Naive B cell (primary cell): ENCODE measurements around the gene TCF12. TPM values are rescaled to one million over a fixed set of nuclear protein-coding genes. Genes with fewer than 3 reads are reported as not detected.

Experiments
- ATAC-seq, 2 donors: fragments of 150-1000 bp; cut with Tn5 transposase; 2 replicates each; pipeline ENCODE4 v1.10.0; 2021; ENCODE audit warnings: low read depth in 2 of 2, mild to moderate bottlenecking in 2 of 2, moderate library complexity in 2 of 2
- DNase-seq: peaks from one replicate; pipeline ENCODE4 v3.0.0; 2022
- H3K27ac Mint-ChIP-seq, 6 donors: one replicate each; pipeline ENCODE4 v1.8.0; 2020 to 2022; ENCODE audit warnings: mild to moderate bottlenecking in 6 of 6, mixed read lengths in 6 of 6, moderate library complexity in 5 of 6, inconsistent platforms in 2 of 6
- H3K27me3 Mint-ChIP-seq, 3 donors: one replicate each; pipeline ENCODE4 v1.8.0; 2021 to 2022; ENCODE audit warnings: mixed read lengths in 3 of 3, mild to moderate bottlenecking in 1 of 3
- H3K36me3 Mint-ChIP-seq, 2 donors: one replicate each; pipeline ENCODE4 v1.8.0; 2020 to 2022; ENCODE audit warnings: mixed read lengths in 2 of 2, inconsistent platforms in 1 of 2, mild to moderate bottlenecking in 1 of 2
- H3K4me1 Mint-ChIP-seq, 3 donors: one replicate each; pipeline ENCODE4 v1.8.0; 2020 to 2022; ENCODE audit warnings: mixed read lengths in 3 of 3, inconsistent platforms in 1 of 3, mild to moderate bottlenecking in 1 of 3, moderate library complexity in 1 of 3
- H3K4me3 Mint-ChIP-seq, 8 donors: one replicate each; pipeline ENCODE4 v1.8.0; 2020 to 2022; ENCODE audit warnings: mild to moderate bottlenecking in 8 of 8, mixed read lengths in 8 of 8, moderate library complexity in 8 of 8, inconsistent platforms in 2 of 8
- H3K9me3 Mint-ChIP-seq, 7 donors: one replicate each; pipeline ENCODE4 v1.8.0; 2020 to 2022; ENCODE audit warnings: mixed read lengths in 7 of 7, mild to moderate bottlenecking in 5 of 7, inconsistent platforms in 2 of 7, moderate library complexity in 1 of 7
- polyA plus RNA-seq, 6 donors: library from polyadenylated mRNA; unstranded; fragments of 300-500 nt; fragmentation: Illumina TruSeq; gene quantifications; one replicate each; pipeline ENCODE4 v1.2.3, GENCODE V29; 2021; ENCODE audit warnings: low read depth in 6 of 6

TCF12 gene
- polyA plus RNA-seq, 6 donors from 2014 or later = 42.0 to 70.9 (median 56.1) TPM

- ATAC-seq = no peak
- Mint-ChIP-seq H3K27ac (peak overlapping the region in 5 of 6 donors; percentile 11 to 71 (median 56)), H3K4me1 (peaks cover 8 to 29% (median 29%) of the 10 kb centered on the region in 3 donors), H3K27me3 (no peaks in the 10 kb centered on the region), H3K36me3 (peaks cover 0 to 8% of the 10 kb centered on the region in 2 donors), H3K9me3 (no peaks in the 10 kb centered on the region), H3K4me3 (peak overlapping the region in 1 of 8 donors; percentile 67)
- no peak for DNase-seq
These were observed 337.4 kb downstream of the TCF12 start for GRCh38 chr15:57255751-57256341.

- Mint-ChIP-seq H3K36me3 (peaks cover 0 to 8% of the 10 kb centered on the region in 2 donors), H3K4me3 (no peak overlapping the region), H3K9me3 (no peaks in the 10 kb centered on the region), H3K27me3 (no peaks in the 10 kb centered on the region), H3K4me1 (peaks cover 8 to 32% (median 28%) of the 10 kb centered on the region in 3 donors), H3K27ac (peak overlapping the region in 4 of 6 donors; percentile 18 to 71 (median 42))
- no peak for ATAC-seq
- DNase-seq = no peak
These were observed 338.5 kb downstream of the TCF12 start for GRCh38 chr15:57256939-57257338.

DNA sequence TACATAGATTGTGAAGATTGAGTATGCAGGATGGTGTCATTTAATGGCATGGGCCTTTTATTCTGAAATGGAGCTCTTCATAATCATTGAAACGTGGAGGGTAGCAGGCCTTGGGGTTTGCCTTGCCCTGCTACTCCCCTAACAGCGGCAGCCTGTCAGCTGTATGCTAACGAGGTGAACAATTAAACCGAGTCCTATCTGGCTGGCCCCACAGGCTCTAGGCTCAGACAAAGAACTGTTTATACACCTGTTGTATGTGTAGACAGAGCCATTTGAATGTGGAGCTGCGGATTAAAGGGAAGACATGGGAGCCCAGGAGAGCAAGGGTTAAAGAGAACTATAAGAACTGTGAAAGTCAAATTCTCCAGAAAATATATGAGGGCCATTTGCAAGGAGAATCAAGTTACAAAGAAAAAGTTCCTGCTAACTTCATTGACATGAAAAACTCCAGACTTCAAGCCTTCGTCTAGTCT is 341.2 kb downstream of the TCF12 start:
- ATAC-seq = peak; percentile 100
- Mint-ChIP-seq H3K4me3 (peak overlapping the region in 7 of 8 donors; percentile 71 to 88 (median 78)), H3K27me3 (no peaks in the 10 kb centered on the region), H3K4me1 (peaks cover 8 to 39% (median 25%) of the 10 kb centered on the region in 3 donors), H3K9me3 (no peaks in the 10 kb centered on the region), H3K36me3 (peaks cover 10 to 21% of the 10 kb centered on the region in 2 donors), H3K27ac (peak overlapping the region; percentile 52 to 96 (median 86))
- DNase-seq = peak; percentile 50

DNA sequence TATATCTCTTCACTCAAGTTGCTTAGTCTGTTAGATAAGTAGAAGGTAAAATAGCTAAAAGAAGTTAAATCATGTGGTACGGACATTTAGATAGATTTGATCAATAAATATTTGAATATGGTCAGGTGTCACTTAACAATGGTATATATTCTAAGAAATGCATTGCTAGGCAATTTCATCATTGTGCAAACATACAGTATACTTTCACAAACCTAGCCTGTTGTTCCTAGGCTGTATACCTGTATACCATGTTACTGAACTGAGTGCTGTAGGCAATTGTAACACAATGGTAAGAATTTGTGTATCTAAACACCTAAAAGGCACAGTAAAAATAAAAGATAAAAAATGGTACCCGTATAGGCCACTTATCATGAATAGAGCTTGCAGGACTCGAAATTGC is 345.1 kb downstream of the TCF12 start:
- H3K4me1 Mint-ChIP-seq = peaks cover 8 to 25% (median 15%) of the 10 kb centered on the region in 3 donors
- no peak overlapping the region for H3K4me3 Mint-ChIP-seq
- peaks cover 13 to 14% of the 10 kb centered on the region in 2 donors for H3K36me3 Mint-ChIP-seq
- no peak for DNase-seq
- no peaks in the 10 kb centered on the region for H3K27me3 Mint-ChIP-seq
- ATAC-seq = no peak
- no peaks in the 10 kb centered on the region for H3K9me3 Mint-ChIP-seq
- no peak overlapping the region for H3K27ac Mint-ChIP-seq

GRCh38 chr15:57272771-57273357 is 354.4 kb downstream of the TCF12 start:
- Mint-ChIP-seq H3K27ac (peak overlapping the region in 4 of 6 donors; percentile 0 to 81 (median 30)), H3K4me3 (no peak overlapping the region), H3K36me3 (peaks cover 34 to 43% of the 10 kb centered on the region in 2 donors), H3K27me3 (no peaks in the 10 kb centered on the region), H3K4me1 (peaks cover 25 to 52% (median 38%) of the 10 kb centered on the region in 3 donors), H3K9me3 (peaks cover 0 to 2% (median 0%) of the 10 kb centered on the region in 7 donors)
- ATAC-seq (no peak), DNase-seq (no peak)

DNA sequence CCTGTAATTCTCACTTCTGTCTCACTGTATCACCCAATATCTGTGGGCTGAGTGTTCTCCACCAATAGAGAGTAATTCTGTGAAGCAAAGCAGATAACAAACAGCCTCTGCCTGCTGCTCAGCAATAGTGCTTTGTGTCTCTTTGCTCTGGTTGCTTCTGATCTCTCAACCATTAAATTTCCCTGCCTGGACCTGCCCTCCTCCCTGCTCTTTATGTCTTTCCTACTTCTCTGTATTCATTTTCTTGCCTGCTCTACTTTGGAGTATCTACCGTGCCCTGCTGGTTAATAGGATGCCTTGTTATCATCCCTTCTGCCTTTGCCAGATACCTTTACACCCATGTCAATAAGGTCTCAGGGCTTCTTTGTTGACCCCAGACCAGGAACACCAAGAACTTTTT is 355.0 kb downstream of the TCF12 start:
- H3K4me1 Mint-ChIP-seq = peaks cover 25 to 57% (median 43%) of the 10 kb centered on the region in 3 donors

DNA sequence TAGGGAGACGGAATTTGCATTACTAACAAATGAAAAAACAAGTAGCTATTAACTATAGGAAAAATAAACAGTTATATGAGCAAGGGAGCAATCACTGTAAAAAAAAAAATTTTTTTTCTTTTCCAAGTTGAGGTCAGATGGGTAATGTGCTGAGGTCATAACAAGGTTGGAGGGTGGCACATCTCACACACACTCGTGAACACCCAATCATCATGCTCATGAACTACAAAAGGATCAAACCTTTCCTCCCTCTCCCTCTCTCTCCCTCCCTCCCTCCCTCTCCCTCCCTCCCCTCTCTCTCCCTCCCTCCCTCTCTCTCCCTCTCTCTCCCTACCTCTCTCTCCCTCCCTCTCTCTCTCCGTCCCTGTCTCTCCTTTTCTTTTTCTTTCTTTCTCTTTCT is 360.0 kb downstream of the TCF12 start:
- H3K36me3 Mint-ChIP-seq = peaks cover 21 to 23% of the 10 kb centered on the region in 2 donors
- H3K27ac Mint-ChIP-seq = peak overlapping the region; percentile 89 to 97 (median 94)
- H3K9me3 Mint-ChIP-seq = no peaks in the 10 kb centered on the region
- H3K27me3 Mint-ChIP-seq = no peaks in the 10 kb centered on the region
- DNase-seq = no peak
- ATAC-seq = no peak
- peaks cover 36 to 73% (median 69%) of the 10 kb centered on the region in 3 donors for H3K4me1 Mint-ChIP-seq
- peak overlapping the region in 3 of 8 donors; percentile 1 to 47 (median 37) for H3K4me3 Mint-ChIP-seq

More for the DNA sequence above, 355.0 kb downstream of the TCF12 start:
- no peak overlapping the region for H3K4me3 Mint-ChIP-seq
- H3K27ac Mint-ChIP-seq = peak overlapping the region in 3 of 6 donors; percentile 0 to 44 (median 2)
- no peaks in the 10 kb centered on the region for H3K27me3 Mint-ChIP-seq
- H3K9me3 Mint-ChIP-seq = peaks cover 0 to 2% (median 0%) of the 10 kb centered on the region in 7 donors
- DNase-seq (no peak), ATAC-seq (no peak)
- peaks cover 34 to 43% of the 10 kb centered on the region in 2 donors for H3K36me3 Mint-ChIP-seq

DNA sequence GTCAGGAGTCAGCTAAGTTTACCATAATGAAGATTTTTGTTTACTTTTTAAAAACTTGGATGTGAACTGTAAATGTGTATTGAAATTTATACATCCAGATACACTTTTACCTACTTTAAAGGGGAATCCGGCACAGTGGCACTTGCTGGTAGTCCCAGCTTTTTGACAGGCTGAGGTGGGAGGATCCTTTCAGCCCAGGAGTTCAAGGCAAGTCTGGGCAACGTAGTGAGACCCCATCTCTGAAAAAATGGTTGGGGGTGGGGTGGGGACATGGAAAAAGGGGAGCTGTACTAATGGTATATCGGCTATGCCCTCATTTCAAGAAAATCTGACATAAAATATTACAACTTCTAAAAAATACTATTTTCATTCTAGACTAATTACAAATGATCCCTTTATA is 362.0 kb downstream of the TCF12 start:
- DNase-seq = no peak
- Mint-ChIP-seq H3K27ac (peak overlapping the region; percentile 53 to 99 (median 92)), H3K4me1 (peaks cover 36 to 83% (median 74%) of the 10 kb centered on the region in 3 donors), H3K27me3 (no peaks in the 10 kb centered on the region), H3K9me3 (no peaks in the 10 kb centered on the region), H3K4me3 (peak overlapping the region in 6 of 8 donors; percentile 9 to 96 (median 51)), H3K36me3 (peaks cover 8 to 11% of the 10 kb centered on the region in 2 donors)
- ATAC-seq = no peak

DNA sequence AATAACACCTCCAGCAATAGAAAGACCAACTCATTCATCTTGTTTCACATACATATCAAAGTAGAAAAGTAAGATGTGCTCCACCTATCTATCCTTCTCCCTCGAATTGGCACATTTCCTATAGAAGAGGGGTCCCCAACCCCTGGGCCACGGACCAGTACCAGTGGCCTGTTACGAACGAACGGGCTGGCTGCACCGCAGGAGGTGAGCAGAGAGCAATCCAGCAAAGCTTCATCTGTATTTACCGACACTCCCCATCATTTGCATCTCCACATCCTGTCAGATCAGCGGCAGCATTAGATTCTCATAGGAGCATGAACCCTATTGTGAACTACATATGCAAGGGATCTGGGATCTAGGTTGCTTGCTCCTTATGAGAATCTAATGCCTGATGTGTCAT is 362.9 kb downstream of the TCF12 start:
- peak overlapping the region; percentile 83 to 98 (median 96) for H3K4me3 Mint-ChIP-seq
- peak overlapping the region; percentile 92 to 99 (median 97) for H3K27ac Mint-ChIP-seq

GRCh38 chr15:57282686-57283085 is 364.2 kb downstream of the TCF12 start:
- Mint-ChIP-seq H3K27ac (peak overlapping the region; percentile 92 to 99 (median 98)), H3K4me3 (peak overlapping the region; percentile 83 to 98 (median 96)), H3K9me3 (no peaks in the 10 kb centered on the region), H3K27me3 (no peaks in the 10 kb centered on the region), H3K36me3 (no peaks in the 10 kb centered on the region), H3K4me1 (peaks cover 57 to 94% (median 89%) of the 10 kb centered on the region in 3 donors)
- no peak for ATAC-seq
- DNase-seq = no peak

More for the DNA sequence above, 362.9 kb downstream of the TCF12 start:
- Mint-ChIP-seq H3K36me3 (peaks cover 0 to 2% of the 10 kb centered on the region in 2 donors), H3K4me1 (peaks cover 44 to 83% (median 75%) of the 10 kb centered on the region in 3 donors), H3K9me3 (no peaks in the 10 kb centered on the region), H3K27me3 (no peaks in the 10 kb centered on the region)
- ATAC-seq (peak; percentile 54 to 59), DNase-seq (peak; percentile 56)

DNA sequence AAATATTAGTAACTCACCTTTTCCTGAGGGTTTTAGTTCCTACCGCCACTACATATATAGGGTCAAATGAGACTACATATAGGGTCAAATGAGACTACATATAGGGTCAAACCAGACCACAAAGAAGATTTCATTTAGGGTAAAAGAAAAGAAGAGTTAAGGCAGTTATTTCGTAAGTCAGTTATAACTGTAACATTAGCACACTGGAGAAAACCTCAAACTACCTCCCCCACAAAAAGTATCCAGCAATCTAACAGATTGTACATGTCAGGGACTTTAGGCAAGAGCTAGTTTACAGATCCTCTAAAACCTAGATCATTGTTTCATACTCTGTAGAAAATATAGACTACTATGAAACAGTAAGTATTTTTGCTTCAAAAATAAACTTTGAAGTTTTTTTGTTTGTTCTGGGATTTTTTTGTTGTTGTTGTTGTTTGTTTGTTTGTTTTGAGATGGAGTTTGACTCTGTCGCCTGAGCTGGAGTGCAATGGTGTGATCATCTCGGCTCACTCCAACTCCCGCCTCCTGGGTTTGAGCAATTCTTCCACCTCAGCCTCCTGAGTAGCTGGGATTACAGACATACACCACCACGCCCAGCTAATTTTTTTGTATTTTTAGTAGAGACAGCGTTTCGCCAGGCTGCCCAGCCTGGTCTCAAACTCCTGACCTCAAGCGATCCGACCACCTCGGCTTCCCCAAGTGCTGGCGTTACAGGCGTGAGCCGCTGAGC is 365.5 kb downstream of the TCF12 start:
- DNase-seq (no peak), ATAC-seq (peak; percentile 9 to 15)
- Mint-ChIP-seq H3K4me1 (peaks cover 60 to 92% (median 84%) of the 10 kb centered on the region in 3 donors), H3K27me3 (no peaks in the 10 kb centered on the region), H3K4me3 (peak overlapping the region; percentile 83 to 98 (median 96)), H3K27ac (peak overlapping the region; percentile 92 to 99 (median 98)), H3K36me3 (no peaks in the 10 kb centered on the region), H3K9me3 (no peaks in the 10 kb centered on the region)

DNA sequence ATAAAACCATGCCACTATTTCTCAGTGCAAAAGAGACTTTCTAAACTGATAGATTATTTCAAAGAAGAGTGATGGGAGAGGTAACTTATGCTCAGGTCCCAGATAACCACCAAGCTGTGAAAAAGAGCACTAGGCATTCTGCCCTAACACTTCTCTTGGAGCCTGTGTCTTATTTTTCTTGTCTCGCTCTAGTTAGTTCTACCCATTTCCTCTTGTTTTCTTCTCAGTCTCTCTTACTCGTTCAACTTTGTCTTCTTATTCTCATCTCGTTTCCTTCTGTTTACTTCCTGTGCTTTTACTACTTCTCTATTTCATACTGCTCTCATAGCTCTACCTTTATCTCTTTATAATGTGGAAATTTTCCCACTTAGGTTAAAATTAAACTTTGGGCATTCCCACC is 366.1 kb downstream of the TCF12 start:
- no peaks in the 10 kb centered on the region for H3K9me3 Mint-ChIP-seq
- DNase-seq (peak; percentile 72), ATAC-seq (peak; percentile 73 to 74)
- H3K36me3 Mint-ChIP-seq = no peaks in the 10 kb centered on the region
- no peaks in the 10 kb centered on the region for H3K27me3 Mint-ChIP-seq
- peak overlapping the region; percentile 92 to 99 (median 98) for H3K27ac Mint-ChIP-seq
- peak overlapping the region; percentile 83 to 98 (median 96) for H3K4me3 Mint-ChIP-seq
- peaks cover 61 to 92% (median 83%) of the 10 kb centered on the region in 3 donors for H3K4me1 Mint-ChIP-seq

- Mint-ChIP-seq H3K27me3 (no peaks in the 10 kb centered on the region), H3K9me3 (no peaks in the 10 kb centered on the region), H3K4me3 (peak overlapping the region; percentile 18 to 93 (median 68)), H3K4me1 (peaks cover 64 to 90% (median 84%) of the 10 kb centered on the region in 3 donors), H3K36me3 (peaks cover 0 to 4% of the 10 kb centered on the region in 2 donors), H3K27ac (peak overlapping the region; percentile 95 to 98 (median 97))
- no peak for ATAC-seq
- DNase-seq = no peak
These were observed 366.9 kb downstream of the TCF12 start for GRCh38 chr15:57285386-57285785.
